Stomach (tissue), 4 donors: ENCODE results near the gene THSD4.

Experiments used
- CTCF ChIP-seq, 7 experiments: fragments of 450-650 bp in 4 of 7; fragments of 200-600 bp in 3 of 7; sonication (generic) in 3 of 7; IDR thresholded peaks; one replicate each; pipeline ENCODE4 v1.5.1; 2016 to 2019; ENCODE audit warnings: antibody characterized with exemption in 7 of 7, control low read depth in 2 of 7, mild to moderate bottlenecking in 1 of 7
- POLR2A ChIP-seq, 4 donors: fragments of 450-650 bp; IDR thresholded peaks; one replicate each; pipeline ENCODE4 v1.6.1; 2016; ENCODE audit warnings: antibody characterized with exemption in 4 of 4, control low read depth in 2 of 4, mild to moderate bottlenecking in 1 of 4, moderate library complexity in 1 of 4

GRCh38 chr15:71202712-71203111 lies 87.4 kb downstream of the THSD4 start:
- TF ChIP-seq CTCF (IDR thresholded peaks at IDR 0.05) (no peak), POLR2A (IDR thresholded peaks at IDR 0.05) (no peak)
